H1 (cell line): ENCODE data around the gene SH2D4B. TPM values are rescaled to one million over a fixed set of nuclear protein-coding genes. Genes with fewer than 3 reads are reported as not detected.

Source experiments
- CTCF ChIA-PET: fragments of 300-600 bp; sonication (Branson Sonifier 250); formaldehyde crosslinking; loops from one replicate; lab custom pipeline; 2021; ENCODE audit not compliant: partially characterized antibody; lab: Charles Lee
- POLR2A ChIA-PET: fragments of 300-600 bp; sonication (Branson Sonifier 250); formaldehyde crosslinking; loops from one replicate; lab custom pipeline; 2021; ENCODE audit warnings: inconsistent platforms; ENCODE audit not compliant: partially characterized antibody; lab: Charles Lee
- DNase-seq, 2 experiments: peaks; one replicate each; pipeline versions ENCODE4 v3.0.0 to v3.0.0-alpha.2; 2010 to 2022; ENCODE audit warnings: low spot score in 2 of 2, low read depth in 1 of 2, mixed read lengths in 1 of 2
- FAIRE-seq: peaks from 2 replicates; lab custom pipeline; 2011; peaks lifted over from hg19 to GRCh38; lab: Jason Lieb, UNC
- H2AFZ ChIP-seq: 2 replicates; pipeline ENCODE4 v1.8.1; 2012; ENCODE audit warnings: low read length, inconsistent platforms
- H2AK5ac ChIP-seq: 2 replicates; pipeline ENCODE4 v1.6.1; 2013; ENCODE audit warnings: low read depth, low read length
- H2BK120ac ChIP-seq: replicated peaks from 2 replicates; pipeline ENCODE3; 2013; ENCODE audit warnings: low read depth, low read length, inconsistent platforms
- H2BK12ac ChIP-seq: 2 replicates; pipeline ENCODE4 v1.6.1; 2013; ENCODE audit warnings: low read depth, low read length
- H2BK15ac ChIP-seq: 2 replicates; pipeline ENCODE4 v1.6.1; 2013; ENCODE audit warnings: low read length
- H2BK20ac ChIP-seq: 2 replicates; pipeline ENCODE4 v1.6.1; 2013; ENCODE audit warnings: low read length
- H2BK5ac ChIP-seq: 2 replicates; pipeline ENCODE4 v1.6.1; 2013; ENCODE audit warnings: low read depth, low read length
- H3K14ac ChIP-seq: 2 replicates; pipeline ENCODE4 v1.6.1; 2013; ENCODE audit warnings: inconsistent platforms; ENCODE audit not compliant: insufficient read length
- H3K18ac ChIP-seq: 2 replicates; pipeline ENCODE4 v1.6.1; 2013; ENCODE audit warnings: low read length; ENCODE audit errors: extremely low read depth
- H3K23ac ChIP-seq: 2 replicates; pipeline ENCODE4 v1.6.1; 2013; ENCODE audit warnings: inconsistent platforms; ENCODE audit not compliant: insufficient read length
- H3K23me2 ChIP-seq: 2 replicates; pipeline ENCODE4 v1.6.1; 2013; ENCODE audit warnings: low read depth, low read length
- H3K27ac ChIP-seq: 2 replicates; pipeline ENCODE4 v1.6.1; 2011; ENCODE audit warnings: low read depth, low read length, inconsistent platforms
- H3K27me3 ChIP-seq, 4 experiments: replicated peaks in 1 of 4; 1 replicate in 1 of 4; 2 replicates in 3 of 4; pipeline versions ENCODE4 v1.6.1 to v1.8.1; 2011 to 2013; ENCODE audit warnings: low read length in 3 of 4, mild to moderate bottlenecking in 3 of 4, inconsistent platforms in 2 of 4, mixed read lengths in 2 of 4, moderate library complexity in 1 of 4; ENCODE audit not compliant: control insufficient read depth in 3 of 4, insufficient read depth in 3 of 4; ENCODE audit errors: extremely low read depth in 1 of 4
- H3K36me3 ChIP-seq, 4 experiments: 2 replicates each; pipeline versions ENCODE4 v1.6.1 to v1.8.1; 2011 to 2013; ENCODE audit warnings: mild to moderate bottlenecking in 4 of 4, low read length in 3 of 4, moderate library complexity in 2 of 4, control low read depth in 1 of 4, inconsistent platforms in 1 of 4; ENCODE audit not compliant: insufficient read depth in 4 of 4, control insufficient read depth in 2 of 4
- H3K4ac ChIP-seq: replicated peaks from 2 replicates; pipeline ENCODE3; 2013; ENCODE audit warnings: low read length, low read depth, mixed read lengths, inconsistent platforms; ENCODE audit not compliant: insufficient read length
- H3K4me1 ChIP-seq, 4 experiments: replicated peaks in 1 of 4; 1 replicate in 1 of 4; 2 replicates in 3 of 4; pipeline versions ENCODE4 v1.6.1 to v1.8.1; 2011 to 2013; ENCODE audit warnings: low read length in 3 of 4, inconsistent platforms in 2 of 4, mixed read lengths in 1 of 4; ENCODE audit not compliant: insufficient read depth in 4 of 4, control insufficient read depth in 3 of 4
- H3K4me2 ChIP-seq, 2 experiments: 2 replicates each; pipeline versions ENCODE4 v1.6.1 to v1.8.1; 2011 to 2013; ENCODE audit warnings: low read depth in 2 of 2, low read length in 2 of 2, control low read depth in 1 of 2, inconsistent platforms in 1 of 2, mild to moderate bottlenecking in 1 of 2; ENCODE audit not compliant: insufficient read depth in 1 of 2
- H3K4me3 ChIP-seq, 4 experiments: fragments of 200-600, 300-600 bp in 1 of 4; sonication (generic), shearing (Covaris generic), sonication (Bioruptor Twin) in 1 of 4; 2 replicates each; pipeline versions ENCODE4 v1.5.1 to v1.8.1; 2011 to 2016; ENCODE audit warnings: low read length in 4 of 4, low read depth in 3 of 4, control low read depth in 2 of 4, inconsistent platforms in 2 of 4, mild to moderate bottlenecking in 2 of 4, mixed read lengths in 1 of 4, moderate library complexity in 1 of 4; ENCODE audit not compliant: insufficient read depth in 2 of 4; ENCODE audit errors: extremely low read depth in 1 of 4
- H3K56ac ChIP-seq: replicated peaks from 2 replicates; pipeline ENCODE3; 2013; ENCODE audit warnings: low read depth, mild to moderate bottlenecking, mixed read lengths, low read length, inconsistent platforms; ENCODE audit not compliant: insufficient read length
- H3K79me1 ChIP-seq: 2 replicates; pipeline ENCODE4 v1.6.1; 2013; ENCODE audit warnings: low read depth, low read length, control low read depth
- H3K79me2 ChIP-seq, 2 experiments: 2 replicates each; pipeline versions ENCODE4 v1.6.1 to v1.8.1; 2012 to 2013; ENCODE audit warnings: low read length in 2 of 2, mild to moderate bottlenecking in 2 of 2, inconsistent platforms in 1 of 2; ENCODE audit not compliant: insufficient read depth in 2 of 2, control insufficient read depth in 1 of 2
- H3K9ac ChIP-seq, 4 experiments: replicated peaks in 1 of 4; 1 replicate in 1 of 4; 2 replicates in 3 of 4; pipeline versions ENCODE4 v1.6.1 to v1.8.1; 2011 to 2013; ENCODE audit warnings: low read depth in 3 of 4, low read length in 3 of 4, control low read depth in 2 of 4, mild to moderate bottlenecking in 2 of 4, moderate library complexity in 2 of 4, inconsistent platforms in 1 of 4; ENCODE audit errors: extremely low read depth in 1 of 4
- H3K9me3 ChIP-seq, 2 experiments: 2 replicates each; pipeline versions ENCODE4 v1.6.1 to v1.8.1; 2012 to 2013; ENCODE audit warnings: mild to moderate bottlenecking in 2 of 2, moderate library complexity in 2 of 2, control low read depth in 1 of 2, inconsistent platforms in 1 of 2, low read depth in 1 of 2, low read length in 1 of 2, mixed read lengths in 1 of 2; ENCODE audit not compliant: insufficient read depth in 2 of 2
- H4K20me1 ChIP-seq, 2 experiments: replicated peaks in 1 of 2; 2 replicates each; pipeline versions ENCODE3 to v1.8.1; 2011 to 2013; ENCODE audit warnings: inconsistent platforms in 2 of 2, low read length in 2 of 2, mild to moderate bottlenecking in 1 of 2; ENCODE audit not compliant: insufficient read depth in 2 of 2, control insufficient read depth in 1 of 2
- H4K5ac ChIP-seq: 2 replicates; pipeline ENCODE4 v1.6.1; 2013; ENCODE audit warnings: low read length, low read depth, mixed read lengths, inconsistent platforms; ENCODE audit not compliant: insufficient read length
- H4K8ac ChIP-seq: 2 replicates; pipeline ENCODE4 v1.8.0; 2013; ENCODE audit warnings: mild to moderate bottlenecking, moderate library complexity, low read length, inconsistent platforms; ENCODE audit not compliant: insufficient read depth; ENCODE audit errors: extremely low read depth
- H4K91ac ChIP-seq: replicated peaks from 2 replicates; pipeline ENCODE3; 2013; ENCODE audit warnings: low read length, mixed read lengths, inconsistent platforms; ENCODE audit not compliant: insufficient read length
- PHF8 ChIP-seq: fragments of 200-600 bp; sonication (generic); conservative IDR thresholded peaks from 2 replicates; pipeline ENCODE4 v1.7.1; 2012; ENCODE audit warnings: low read depth, mild to moderate bottlenecking, inconsistent platforms, low read length, moderate library complexity
- POLR2AphosphoS5 ChIP-seq: IDR thresholded peaks from 2 replicates; pipeline ENCODE4 v1.6.1; 2011; ENCODE audit warnings: low read depth, low read length
- SIX5 ChIP-seq: IDR thresholded peaks from 2 replicates; pipeline ENCODE4 v1.6.1; 2011; ENCODE audit warnings: mild to moderate bottlenecking, low read depth, low read length
- WGBS, 2 experiments: shearing (Covaris generic) in 1 of 2; methylation state at CpG; one replicate each; pipeline versions ENCODE4 v1.1.6 to v1.1.7; 2013 to 2015; ENCODE audit warnings: low lambda C conversion rate in 2 of 2, mixed read lengths in 2 of 2, inconsistent platforms in 1 of 2, low coverage in 1 of 2, missing lambda C conversion rate in 1 of 2; ENCODE audit not compliant: insufficient replicate concordance in 2 of 2, insufficient coverage in 1 of 2, insufficient read length in 1 of 2; ENCODE audit errors: extremely low coverage in 1 of 2, missing lambda C conversion rate in 1 of 2; 5-methylcytosine and 5-hydroxymethylcytosine counted together
- polyA plus RNA-seq, 7 experiments: library from polyadenylated mRNA; depleted of rRNA in 3 of 7; stranded (reverse) in 5 of 7; unstranded in 2 of 7; fragments of >200 nt in 5 of 7; fragments of 200-250 nt in 2 of 7; gene quantifications; 1 replicate in 5 of 7; 2 replicates in 1 of 7; 4 replicates in 1 of 7; pipeline versions ENCODE4 v1.2.1 to v1.2.3, GENCODE V29; 2011 to 2013; ENCODE audit warnings: missing spikeins in 2 of 7, mixed read lengths in 2 of 7
- total RNA-seq: library from RNA; stranded (reverse); fragmentation: NEBNext Ultra II Directional; extraction: Animal tissue kit (Norgen Biotek cat#: 25700); gene quantifications from 2 replicates; pipeline ENCODE4 v1.2.1, GENCODE V29; 2021

Gene SH2D4B
- total and polyA plus RNA-seq, 2 of the 8 experiments (the other 6 are each of a cell fraction or from before 2014, with no cell fraction given), result 0.06 to 0.13 TPM

DNA sequence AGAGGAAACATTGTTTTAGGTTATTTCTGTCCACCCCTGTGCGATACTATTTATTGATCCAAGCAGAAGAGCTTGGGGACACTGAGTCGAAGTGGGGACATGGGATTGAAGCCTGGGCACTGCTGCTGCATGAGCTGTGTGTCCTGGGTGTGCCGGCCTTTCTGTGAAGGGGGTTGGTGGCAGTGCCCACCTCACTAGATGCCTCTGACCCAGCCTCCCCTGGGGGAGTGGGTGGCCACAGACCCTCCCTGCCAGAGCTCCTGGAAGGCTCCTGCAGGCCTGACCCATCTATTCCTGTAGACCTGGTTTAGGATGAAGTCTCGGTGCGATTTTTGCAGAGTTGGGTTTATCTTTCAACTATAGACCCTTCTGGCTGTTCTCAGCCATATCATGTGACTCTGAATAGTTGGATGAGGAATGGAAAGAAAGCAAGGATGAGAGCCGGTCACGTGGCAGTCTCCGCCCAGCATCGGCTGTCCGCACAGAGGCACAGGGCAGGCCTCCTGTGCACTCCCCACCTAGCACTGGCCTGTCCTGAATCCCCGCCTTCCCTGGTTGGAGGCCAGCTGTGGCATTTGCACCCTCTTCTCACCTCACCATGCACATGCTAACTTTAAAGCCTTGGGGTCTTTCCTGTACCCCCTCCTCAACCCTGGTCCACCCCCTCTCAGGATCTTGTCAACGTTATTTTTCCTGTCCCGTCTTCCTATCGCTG, 17.6 kb upstream of the SH2D4B start:
- H3K79me2 ChIP-seq, result no peaks in the 10 kb centered on the region
- CTCF ChIA-PET, result interaction anchor here (0.6 to 3.0 kb wide), 4 partner anchors 15 to 140 kb away, joined by 3 to 22 read pairs (median 3); no protein-coding TSS in a partner anchor
- no peak for FAIRE-seq
- H3K9me3 ChIP-seq, result no peaks in the 10 kb centered on the region
- no peak overlapping the region for H2BK15ac ChIP-seq
- H4K20me1 ChIP-seq, result peaks cover 1 to 3% of the 10 kb centered on the region in 2 experiments
- no peak overlapping the region for H2AFZ ChIP-seq
- H3K23me2 ChIP-seq, result no peaks in the 10 kb centered on the region
- H2BK12ac ChIP-seq, result no peak overlapping the region
- no peak overlapping the region for H2AK5ac ChIP-seq
- no peaks in the 10 kb centered on the region for H3K27me3 ChIP-seq
- H3K36me3 ChIP-seq, result peaks cover 0 to 9% (median 8%) of the 10 kb centered on the region in 4 experiments; a peak in 6 of 8 replicates
- H3K79me1 ChIP-seq, result no peaks in the 10 kb centered on the region
- H4K91ac ChIP-seq, result no peak overlapping the region
- no peak overlapping the region for H3K18ac ChIP-seq
- H3K4me3 ChIP-seq, result no peak overlapping the region
- POLR2A ChIA-PET, result no interaction called here
- peaks cover 0 to 2% (median 0%) of the 10 kb centered on the region in 4 experiments; a peak in 3 of 7 replicates for H3K4me1 ChIP-seq
- TF ChIP-seq SIX5 (no peak), POLR2AphosphoS5 (0 out of 2 replicates have a peak, but pooled peaks have one; percentile 16), PHF8 (no peak)
- DNase-seq, result no peak
- H2BK5ac ChIP-seq, result no peak overlapping the region
- no peak overlapping the region for H3K4me2 ChIP-seq
- no peak overlapping the region for H2BK120ac ChIP-seq
- no peak overlapping the region for H3K9ac ChIP-seq
- H3K4ac ChIP-seq, result no peak overlapping the region
- no peak overlapping the region; the same call in 1 of the 2 replicates for H4K8ac ChIP-seq
- no peak overlapping the region for H3K14ac ChIP-seq
- WGBS, 2 experiments, result 93% methylated on average over 14 of the region's 14 CpGs; no CpG with 5 or more reads in 1 of the 2 experiments
- no peak overlapping the region for H4K5ac ChIP-seq
- H2BK20ac ChIP-seq, result no peak overlapping the region
- H3K27ac ChIP-seq, result no peak overlapping the region
- no peak overlapping the region for H3K23ac ChIP-seq
- H3K56ac ChIP-seq, result no peak overlapping the region
